NCI-H446 treated with DMSO at 0.1 percent for 48 hours (cell line): Measurements from ENCODE around the gene TSSK6.

Source experiments
- DNase-seq: peaks from one replicate; lab custom pipeline; 2025; lab: John Stamatoyannopoulos, UW

Gene TSSK6

DNA sequence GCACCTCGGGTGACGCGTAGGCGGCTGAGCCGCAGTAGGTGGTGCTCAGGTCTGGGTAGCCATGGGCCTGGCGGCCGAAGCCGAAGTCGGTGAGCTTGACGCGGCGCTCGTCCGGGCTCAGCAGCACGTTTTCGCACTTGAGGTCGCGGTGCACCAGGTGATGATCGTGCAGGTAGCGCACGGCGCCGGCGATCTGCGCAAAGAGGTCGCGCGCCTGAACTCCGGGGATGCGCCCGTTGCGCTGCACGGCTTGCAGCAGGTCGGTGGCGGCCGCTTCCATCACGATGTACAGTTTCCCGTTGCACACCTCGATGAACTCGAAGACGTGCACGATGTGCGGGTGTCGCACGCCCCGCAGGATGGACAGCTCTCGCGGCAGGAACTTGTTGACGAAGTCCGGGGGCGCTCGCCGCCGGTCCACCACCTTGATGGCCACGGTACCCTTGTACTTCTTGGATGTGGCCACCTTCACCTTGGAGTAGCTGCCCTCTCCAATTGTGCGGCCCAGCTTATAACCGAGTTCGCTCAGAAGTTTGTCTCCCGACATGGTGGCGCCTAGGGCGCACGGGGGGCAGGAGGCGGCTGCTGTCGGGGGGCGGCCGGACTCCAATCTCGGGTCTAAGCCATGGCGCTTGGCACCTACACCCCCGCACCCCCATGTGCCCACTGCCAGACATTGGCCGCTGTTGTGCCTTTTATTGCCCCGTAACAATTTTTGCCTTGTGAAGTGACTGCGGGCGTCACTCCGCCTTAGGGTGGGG lies at the start of gene TSSK6:
Gene TSSK6, minus strand, starts transcription at position 668 of the 761 bp plus-strand sequence. Its CDS starts 121 bp downstream, at position 547.
- DNase-seq = no peak

DNA sequence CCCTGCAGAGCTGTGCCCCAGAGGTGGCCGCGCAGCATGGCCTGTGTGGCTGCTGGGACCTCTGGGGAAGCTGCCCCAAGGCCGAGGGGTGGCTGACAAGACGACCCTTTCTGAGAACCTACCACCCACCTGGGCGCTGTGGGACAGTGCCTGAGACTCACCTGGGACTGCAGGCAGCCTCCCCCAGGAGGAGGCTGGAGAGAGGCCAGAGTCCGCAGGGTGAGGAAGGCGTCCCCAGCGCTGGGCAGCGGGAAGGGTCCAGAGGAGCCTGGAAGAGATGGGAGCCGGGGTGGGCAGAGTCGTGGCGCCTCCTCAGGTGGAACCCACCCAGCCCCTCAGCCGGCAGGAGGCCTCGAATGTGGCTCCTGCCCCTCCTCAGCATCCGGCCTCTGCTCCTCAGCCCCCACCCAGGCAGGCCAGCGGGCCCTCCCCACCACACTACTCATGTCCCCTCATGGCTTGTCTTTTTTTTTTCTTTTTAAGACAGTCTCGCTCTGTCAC lies 48.0 kb upstream of the TSSK6 start:
- DNase-seq = no peak

DNA sequence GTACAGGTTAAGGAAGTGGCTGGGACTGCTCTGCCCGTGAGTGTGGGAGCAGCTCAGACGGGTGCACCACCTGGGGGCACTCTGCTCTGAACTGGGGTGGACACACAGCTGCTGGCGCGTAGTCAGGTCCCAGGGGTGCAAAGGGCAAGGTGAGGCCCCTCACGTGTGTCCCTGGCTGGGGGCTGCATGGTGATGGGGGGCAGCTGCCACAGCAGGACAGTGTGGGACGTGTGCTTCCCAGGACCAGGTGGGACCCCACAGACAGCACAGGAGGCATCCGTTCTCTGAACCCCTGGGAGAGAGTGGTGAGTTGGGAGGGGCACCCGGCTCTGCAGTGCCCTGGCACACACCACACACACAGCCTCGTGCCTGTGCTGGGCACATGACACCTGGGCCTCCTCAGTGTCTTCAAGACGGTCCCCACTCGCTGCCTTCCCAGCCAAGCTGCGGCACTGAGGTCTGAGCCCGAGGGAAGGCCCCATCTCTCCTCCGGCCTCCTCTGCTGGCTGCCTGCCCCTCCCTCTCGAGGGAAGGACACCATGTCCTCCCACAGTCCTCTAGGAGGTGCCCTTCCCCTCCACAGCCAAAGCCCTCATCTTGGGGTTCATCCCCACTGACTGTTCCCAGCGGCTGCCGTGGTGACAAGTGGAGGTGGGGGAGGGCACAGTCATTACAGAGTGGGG lies 47.5 kb upstream of the TSSK6 start:
- no peak for DNase-seq

DNA sequence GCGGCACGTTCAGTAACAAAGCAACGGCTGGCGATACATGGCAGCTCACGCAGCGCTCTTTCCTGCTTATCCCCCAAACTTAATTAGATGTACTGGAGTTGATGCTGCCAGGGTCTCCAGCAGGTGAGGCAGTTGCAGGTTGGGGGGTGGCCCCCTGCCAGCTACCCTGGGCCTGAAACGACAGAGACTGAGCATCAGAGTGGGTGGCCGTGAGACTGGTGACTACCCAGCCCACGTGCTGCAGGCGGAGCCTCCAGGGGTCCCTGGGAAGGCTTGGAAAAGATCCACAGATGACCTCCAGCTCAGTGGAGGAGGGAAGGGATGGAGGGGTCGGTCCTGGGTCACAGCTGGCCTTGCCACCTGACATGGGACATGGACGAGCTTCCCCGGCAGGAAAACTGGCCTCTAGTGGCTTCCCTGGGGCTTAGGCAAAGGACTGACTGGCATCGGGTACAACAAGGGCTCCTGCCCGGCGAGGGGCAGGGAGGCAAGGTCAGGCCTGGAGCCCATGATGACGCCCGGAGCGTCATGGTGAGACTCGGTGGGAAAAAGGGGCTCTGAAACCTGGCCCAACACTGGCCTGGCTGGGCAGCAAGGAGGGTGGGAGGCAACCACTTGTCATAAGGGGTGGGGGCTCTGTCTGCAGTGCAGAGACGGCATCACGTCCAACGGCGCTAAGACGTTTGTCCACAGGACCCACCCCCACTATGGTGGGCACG lies 46.8 kb upstream of the TSSK6 start:
- DNase-seq = no peak

DNA sequence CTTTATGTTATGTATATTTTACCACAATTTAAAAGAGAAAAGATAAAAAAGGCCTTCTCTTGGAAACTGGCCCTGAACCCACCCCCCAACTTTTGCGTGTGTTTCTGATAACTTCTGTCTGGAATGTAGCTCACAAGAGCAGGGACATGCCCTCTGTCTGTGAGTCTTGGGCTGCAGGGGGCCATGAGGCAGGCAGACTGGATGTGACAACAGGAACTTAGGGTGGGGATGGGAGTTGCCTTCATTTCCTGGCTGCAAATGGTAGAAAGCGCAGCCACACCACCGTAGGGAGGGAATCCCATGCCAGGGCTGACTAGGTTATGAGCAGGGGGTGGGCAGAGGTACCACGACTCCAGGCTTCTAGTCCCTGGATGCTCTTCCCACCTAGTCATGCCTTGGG lies 44.6 kb upstream of the TSSK6 start:
- no peak for DNase-seq

DNA sequence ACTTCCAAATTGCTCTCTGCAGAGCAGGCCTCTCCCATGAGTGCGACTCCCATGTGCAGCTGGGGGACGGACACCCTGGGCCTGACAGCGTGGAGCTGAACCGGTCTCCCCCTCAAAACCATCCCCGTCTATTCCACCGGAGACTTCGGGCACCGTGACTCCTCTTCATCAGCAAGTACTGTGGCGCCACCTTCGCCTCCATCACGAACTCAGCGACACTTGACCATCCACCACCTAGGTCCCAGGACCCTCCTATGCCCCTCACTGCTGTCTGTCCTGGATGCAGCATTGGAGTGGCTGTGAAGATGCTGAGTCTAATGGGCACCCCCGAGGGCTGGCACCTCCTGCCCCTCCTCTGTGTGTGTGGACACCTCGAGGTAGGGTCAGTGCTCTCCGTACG lies 43.3 kb upstream of the TSSK6 start:
- no peak for DNase-seq

DNA sequence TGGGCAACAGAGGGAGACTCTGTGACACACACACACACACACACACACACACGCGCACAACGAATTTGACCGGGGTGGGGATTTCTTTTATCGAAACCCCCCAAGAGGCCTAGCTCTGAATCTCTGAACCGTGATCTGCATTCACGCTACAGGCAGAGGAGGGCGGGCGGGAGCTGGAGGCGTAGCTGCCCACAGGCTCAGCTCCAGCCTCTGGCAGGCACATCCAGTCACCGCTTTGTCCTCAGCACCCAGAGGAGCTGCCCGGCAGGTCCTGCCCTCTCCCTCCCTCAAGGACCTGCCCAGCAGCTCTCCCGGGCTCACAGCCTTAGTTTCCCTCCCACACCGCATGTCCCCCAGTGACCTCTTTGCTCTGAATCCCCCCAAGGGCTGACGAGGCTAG lies 42.7 kb upstream of the TSSK6 start:
- no peak for DNase-seq

DNA sequence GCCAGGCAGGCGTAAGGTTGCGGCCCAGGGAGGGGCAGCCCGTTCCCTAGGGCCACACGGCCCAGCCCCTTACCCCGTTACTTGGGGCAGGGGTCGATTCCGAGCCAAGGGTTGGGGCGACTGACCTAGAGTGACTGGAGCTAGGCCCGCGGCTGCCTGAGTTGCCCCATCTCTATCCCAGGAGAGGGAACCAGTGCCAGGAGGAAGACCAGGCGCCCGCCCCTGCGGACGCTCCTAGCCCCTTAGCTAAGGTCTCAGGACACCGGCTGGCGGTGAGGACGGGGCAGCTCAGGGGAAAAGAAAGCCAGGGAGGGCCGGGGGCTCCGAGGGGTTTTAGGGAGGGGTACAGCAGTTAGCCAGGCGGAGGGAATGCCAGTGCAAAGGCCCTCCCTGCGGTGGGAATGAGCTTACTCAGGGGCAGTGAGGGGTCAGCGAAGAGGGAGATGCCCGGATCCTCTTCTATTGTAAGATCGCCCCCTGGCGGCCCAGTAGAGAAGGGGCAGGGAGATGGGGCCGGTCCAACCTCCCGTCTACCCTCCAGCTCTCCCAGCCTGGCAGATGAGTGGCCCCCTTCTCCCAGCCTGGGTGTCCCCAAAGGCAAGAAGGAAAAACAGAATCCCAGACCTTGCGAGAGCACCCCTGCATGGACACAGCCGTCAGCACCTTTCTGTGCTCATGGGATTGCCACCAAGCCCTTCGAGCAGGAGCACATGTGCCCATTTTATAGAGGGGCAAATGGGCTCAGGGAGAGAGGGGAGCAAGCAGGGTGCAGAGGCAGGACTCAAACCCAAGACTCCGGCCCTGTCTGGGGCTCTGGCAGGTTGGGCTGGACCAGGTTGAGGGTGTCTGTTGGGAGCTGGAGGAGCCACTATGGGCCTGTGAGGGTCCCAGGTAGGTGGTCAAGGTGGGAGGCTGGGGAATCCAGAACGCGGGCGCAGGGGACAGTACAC lies 39.0 kb upstream of the TSSK6 start:
- DNase-seq = no peak

DNA sequence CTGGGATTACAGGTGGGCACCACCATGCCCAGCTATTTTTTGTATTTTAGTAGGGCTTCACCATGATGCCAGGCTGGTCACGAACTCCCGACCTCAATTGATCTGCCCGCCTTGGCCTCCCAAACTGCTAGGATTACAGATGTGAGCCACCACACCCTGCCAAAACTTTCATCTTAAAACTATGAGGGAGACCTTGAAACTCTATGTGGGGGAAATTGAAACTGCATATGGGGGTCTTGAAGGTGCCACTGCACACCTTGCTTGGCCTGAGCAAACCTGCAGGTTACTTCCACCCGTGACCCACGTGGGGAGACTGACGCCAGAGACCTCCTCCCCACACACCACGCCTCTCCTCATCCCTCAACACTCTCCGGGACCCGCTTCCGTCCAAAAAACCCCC lies 38.3 kb upstream of the TSSK6 start:
- no peak for DNase-seq

DNA sequence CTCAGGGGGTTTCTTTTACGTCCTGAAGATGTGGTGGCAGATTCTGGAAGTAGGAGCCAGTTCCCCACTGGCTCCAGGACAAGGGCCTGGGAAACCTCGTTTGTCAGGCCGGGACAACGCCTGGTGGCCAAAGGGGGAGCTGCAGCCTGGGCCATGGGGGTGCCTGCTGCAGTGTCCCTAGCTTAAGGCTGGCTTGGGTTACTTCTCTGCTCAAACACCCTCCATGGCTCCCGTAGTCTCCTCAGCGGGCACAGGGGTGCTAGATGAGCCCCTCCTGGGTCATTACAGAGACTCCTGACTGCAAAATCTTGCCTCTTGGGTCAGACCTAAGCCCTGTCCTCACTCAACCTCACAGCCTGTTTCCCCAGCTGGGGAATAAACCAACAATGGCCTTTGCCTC lies 37.5 kb upstream of the TSSK6 start:
- no peak for DNase-seq

DNA sequence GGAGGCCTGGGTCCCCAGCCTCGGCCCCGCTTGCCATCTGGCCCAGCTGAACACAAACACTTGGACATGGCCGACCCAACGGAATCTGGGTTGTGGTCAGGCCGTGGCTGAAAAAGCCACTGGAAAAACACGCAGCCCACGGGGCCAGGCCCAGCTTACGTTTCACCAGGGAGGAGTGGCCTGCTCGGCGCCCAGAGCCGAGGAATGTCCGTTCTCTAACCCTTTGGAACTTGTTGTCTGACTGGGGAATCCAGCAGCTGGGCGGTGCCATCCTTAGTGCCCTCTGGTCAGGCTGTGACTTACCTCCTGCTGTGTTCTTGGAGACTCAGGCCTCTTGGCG lies 36.5 kb upstream of the TSSK6 start:
- DNase-seq = no peak

DNA sequence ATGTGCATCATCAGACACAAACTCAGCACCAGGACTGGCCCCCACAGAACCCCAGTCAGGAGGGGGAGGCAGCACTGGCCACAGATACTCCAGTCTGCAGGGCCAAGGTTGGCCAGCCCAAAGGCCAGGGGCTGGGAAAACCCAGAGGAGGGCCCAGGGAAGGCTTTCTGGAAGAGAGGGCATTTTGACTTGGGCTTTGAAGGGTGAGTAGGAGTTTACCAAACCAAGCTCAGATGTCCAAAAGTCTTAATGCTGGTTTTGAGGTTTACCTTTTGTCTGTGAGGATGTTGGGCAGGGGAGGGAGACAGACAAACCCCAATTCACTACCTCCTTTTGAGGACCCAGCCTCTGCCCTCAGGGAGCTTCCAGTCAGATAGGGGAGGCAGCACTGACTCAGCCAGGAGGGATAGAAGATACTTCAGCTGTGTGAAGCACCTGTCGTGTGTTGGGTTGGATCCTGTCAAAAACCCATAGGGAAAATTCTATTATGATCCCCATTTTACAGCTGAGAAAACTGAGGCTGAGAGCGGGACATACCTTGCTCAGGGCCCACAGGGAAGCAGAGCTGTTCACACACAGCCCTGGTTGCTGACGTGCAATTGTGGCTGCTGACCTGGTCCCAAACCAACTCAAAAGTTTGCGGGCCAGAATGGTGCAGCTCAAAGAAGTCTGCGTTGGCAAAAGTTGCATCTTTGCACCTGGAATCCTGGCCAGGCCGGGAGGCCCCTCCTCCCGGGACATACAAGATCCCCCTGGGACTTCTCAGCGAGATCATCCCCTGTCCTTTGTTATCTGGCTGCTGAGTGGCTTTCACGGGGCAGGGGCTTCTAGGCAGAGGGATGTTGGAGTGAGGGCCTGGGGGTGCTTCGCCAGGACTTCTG lies 35.9 kb upstream of the TSSK6 start:
- DNase-seq = no peak

DNA sequence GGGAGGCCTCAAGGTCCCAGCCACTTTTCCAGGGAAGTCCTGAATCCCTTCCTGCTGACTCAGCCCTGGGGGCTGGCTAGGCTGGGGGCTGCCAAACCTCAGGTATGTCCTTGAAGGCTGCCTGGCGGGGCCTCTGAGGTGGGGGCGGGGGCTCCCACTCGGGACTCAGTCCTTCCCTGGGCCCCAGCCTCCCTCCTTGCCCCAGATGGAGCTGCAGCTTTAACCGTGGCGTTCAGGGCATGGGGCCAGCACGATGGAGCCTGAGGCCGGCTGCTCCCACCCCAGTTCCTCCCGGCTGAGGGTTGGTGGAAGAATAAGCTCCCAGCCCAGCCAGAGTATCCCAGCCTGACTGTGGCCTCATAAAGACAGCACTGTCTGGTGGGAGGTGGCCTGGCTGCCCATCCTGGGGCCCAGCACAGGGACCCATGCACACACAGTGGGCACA lies 35.2 kb upstream of the TSSK6 start:
- no peak for DNase-seq

DNA sequence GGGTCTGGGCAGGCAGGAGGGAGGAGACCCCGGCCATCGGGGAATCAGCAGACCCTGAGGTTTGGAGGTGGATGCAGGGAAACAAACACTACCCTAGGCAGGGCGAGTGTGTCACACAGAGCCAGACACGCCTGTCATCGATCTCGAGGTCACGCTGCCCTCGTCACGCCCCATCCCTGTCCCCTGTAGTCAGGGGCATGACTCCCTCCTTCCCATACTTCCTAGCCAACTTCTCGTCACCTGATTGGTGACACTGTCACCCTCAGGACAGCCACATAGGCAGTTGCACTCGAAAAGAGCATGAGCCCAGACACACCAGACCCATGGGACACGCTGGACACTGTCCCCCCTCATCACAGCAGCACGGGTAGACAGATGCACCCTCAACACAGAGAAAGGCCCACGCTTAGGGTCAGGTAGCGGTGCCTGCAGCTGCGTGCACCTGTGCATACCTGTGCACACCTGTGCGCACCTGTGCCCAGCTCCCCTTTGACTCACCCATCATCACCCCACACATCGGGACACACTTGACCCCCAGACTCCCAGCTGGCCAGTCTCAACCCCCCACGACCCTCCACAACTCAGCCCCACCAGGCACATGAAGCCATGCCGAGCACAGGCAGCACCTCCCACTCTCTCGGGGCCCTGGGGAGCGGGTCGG lies 34.6 kb upstream of the TSSK6 start:
- no peak for DNase-seq

DNA sequence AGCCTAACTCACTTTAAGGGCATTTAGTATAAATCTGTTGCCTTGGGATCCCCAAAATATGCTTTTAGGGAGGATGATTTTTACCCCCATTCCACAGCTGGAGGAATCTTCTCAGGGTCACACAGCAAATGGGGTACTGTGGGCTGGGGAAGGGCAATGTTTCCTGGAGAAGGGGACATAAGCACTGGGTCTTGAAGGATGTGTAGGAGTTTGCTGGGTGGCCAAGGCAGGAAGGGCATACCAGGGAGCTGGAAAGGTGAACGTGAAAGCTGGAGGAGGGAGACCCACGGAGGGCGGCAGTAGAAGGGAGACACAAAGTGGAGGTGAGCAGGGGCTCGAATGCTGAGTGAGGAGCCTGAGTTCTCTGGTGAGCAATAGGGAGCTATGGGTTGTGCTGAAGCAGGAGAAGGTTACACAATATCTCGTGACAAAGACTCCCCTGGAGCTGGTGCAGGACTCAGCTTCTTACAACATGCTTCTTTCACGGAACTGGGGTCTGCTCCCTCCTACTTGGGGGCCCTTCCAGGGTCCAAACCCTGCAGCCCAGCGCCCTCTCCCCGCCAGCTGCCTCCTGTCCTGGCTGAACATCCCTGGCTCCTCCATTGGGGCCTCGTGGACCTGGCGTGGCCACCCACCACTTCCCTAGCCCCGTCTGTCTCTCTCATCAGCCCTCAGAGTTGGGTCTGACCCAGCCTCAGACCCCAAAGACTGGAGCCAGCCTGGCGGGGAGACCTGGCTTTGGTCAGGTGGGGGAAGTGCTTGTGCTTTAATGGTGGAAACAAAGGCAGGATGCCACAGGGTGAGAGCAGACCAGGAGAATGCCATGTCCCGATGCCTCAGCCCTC lies 33.8 kb upstream of the TSSK6 start:
- DNase-seq = no peak

DNA sequence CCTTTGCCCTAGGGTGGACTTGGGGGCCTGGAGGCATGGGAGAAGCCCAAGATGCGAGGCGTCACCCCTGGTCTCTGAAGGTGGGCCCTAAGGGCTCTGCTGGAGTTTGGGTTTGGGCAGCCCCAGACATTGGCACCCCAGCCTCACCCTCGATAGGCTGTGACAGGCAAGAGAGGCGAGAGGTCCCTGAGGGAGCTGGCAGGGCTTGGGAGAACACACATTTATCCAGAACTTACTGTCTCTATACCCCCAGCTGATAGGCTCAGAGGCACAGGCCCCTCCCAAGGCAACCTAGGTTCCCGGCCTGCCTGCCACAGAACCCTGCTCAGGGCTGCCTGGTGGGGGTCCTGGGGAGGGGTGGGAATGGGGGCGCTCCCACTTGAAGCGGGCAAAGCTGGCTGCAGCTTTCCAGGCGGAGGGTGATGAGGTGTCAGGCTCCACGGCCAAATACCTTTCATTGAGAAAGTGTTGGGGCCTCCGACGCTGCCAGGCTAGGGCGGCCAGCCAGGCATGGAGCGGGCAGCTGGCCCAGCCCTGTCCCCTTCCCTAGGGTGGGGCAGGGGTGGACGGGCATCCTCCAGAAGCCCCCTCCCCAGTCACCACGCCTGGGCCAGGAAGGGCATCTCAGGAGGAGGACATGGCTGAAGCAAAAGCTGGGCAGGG lies 32.5 kb upstream of the TSSK6 start:
- DNase-seq = no peak

DNA sequence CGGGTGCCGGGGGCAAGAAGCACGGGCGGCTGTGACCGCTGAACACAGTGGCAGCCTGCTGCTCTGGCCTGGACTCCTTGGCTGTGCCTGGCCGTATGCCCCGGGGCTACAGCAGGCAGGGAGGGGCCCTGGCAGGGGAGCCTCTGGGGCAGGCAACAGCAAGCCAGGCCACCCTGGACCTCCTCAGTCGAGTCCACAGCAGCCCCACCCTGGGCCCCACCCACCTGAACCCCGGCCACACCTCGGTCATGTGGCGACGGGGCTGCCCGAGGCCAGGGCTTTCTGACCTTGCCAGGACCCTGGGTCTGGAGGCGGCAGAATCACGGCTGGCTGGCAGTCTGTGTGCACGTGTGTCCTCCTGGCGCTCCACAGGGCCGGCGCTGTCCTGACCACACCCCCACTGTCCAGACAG lies 31.4 kb upstream of the TSSK6 start:
- DNase-seq = no peak

DNA sequence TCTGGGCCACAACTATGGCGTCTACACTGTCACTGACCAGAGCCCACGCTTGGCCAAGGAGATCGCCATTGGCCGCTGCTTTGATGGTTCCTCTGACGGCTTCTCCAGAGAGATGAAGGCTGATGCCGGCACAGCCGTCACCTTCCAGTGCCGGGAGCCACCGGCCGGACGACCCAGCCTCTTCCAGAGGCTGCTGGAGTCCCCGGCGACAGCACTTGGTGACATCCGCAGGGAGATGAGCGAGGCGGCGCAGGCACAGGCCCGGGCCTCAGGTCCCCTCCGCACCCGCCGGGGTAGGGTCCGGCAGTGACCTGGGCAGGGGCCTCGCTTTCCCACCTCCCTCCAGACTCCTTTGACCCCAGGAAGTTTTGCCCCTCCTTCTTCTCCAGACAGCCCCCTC lies 30.4 kb upstream of the TSSK6 start:
- DNase-seq = no peak
